Mammary epithelial cell (primary cell): ENCODE data around the gene HERC3.
A peak's percentile ranks its signal among the peaks of the same experiment; 100 is the strongest.

Experiments used
- CTCF ChIP-seq, 2 donors: IDR thresholded peaks in 1 of 2; conservative IDR thresholded peaks in 1 of 2; 2 replicates each; pipeline ENCODE4 v1.5.1; 2011 to 2012; ENCODE audit warnings: inconsistent platforms in 2 of 2, low read length in 2 of 2, mild to moderate bottlenecking in 2 of 2, control low read depth in 1 of 2, low read depth in 1 of 2; ENCODE audit not compliant: insufficient read depth in 1 of 2; ENCODE audit errors: extremely low read depth in 1 of 2
- EZH2 ChIP-seq: IDR thresholded peaks from 2 replicates; pipeline ENCODE4 v1.6.1; 2012; ENCODE audit warnings: low read length, inconsistent platforms, borderline replicate concordance

DNA sequence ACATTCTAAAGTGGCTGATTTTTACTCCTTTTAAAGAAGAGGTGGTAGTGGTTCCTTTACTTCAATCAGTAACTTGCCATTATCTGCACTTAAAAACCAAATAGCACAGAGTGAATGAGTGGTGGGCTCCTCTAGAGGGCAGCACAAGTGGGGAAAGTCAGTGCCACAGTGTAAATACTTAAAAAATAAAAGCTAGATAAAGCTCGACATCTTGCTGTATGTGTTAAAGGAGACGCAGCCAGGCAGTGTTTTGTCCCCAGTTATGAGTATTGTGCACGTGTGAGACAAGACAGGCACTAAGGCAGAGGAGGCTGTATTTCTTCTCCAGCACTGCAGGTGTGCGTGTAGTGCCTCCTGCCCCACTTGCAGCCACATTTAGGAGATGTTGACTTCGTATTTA is 80.7 kb downstream of the HERC3 start:
- TF ChIP-seq CTCF (conservative IDR thresholded peaks at IDR 0.05 in 1 of 2, IDR thresholded peaks at IDR 0.05 in 1 of 2; ENCODE audit: extremely low read depth in 1 of 2, insufficient read depth in 1 of 2, low read depth in 1 of 2, low read length in 2 of 2) (peak; percentile 49 to 50), EZH2 (no peak)
